ENCODE measurements around the gene TRIM46. TPM values are rescaled to one million over a fixed set of nuclear protein-coding genes. Genes with fewer than 3 reads are reported as not detected.
"Not testable (repeated sequence)": the region's sequence is repeated elsewhere in the genome, so short reads cannot be mapped to it uniquely, and the experiment has no call there.

TRIM46 gene
- total and polyA plus RNA-seq, 2 of the 13 experiments (the other 11 are each of a cell fraction or from before 2014, with no cell fraction given): 0.04 to 0.09 TPM

DNA sequence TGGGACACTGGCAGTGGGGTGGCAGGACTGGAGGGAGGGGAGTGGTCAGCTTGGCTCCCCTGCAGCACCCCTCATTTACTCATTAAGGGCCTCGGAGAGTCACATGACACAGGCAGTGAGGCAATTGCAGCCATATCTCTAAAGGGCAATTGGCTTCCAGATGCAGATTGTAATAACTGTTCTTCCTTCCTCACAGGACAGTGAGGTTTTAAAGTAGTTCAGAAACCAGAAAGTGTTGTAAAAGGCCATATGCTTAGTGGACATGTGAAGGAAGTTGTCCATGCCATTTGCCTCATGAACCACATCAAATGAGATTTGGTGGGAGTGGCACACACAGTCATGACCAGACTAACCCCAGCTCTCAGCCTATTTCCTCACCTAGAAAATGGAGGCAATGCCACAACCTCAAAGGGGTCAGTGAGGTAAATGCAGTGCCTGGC lies 46.0 kb downstream of the TRIM46 start:
- no peak overlapping the region for H3K9ac ChIP-seq (ENCODE audit: insufficient read depth, low read depth, low read length)
- FAIRE-seq (no peak), ATAC-seq (no peak), DNase-seq (ENCODE audit: low spot score) (no peak)
- ChIA-PET CTCF (ENCODE audit: low intra/inter-chr PET ratio, low total read pairs) (no interaction called here), POLR2A (no interaction called here)
- H3K4me3 ChIP-seq (replicated peaks in 1 of 3; ENCODE audit: insufficient read depth in 1 of 3, low read depth in 2 of 3, low read length in 3 of 3): no peak overlapping the region
- in situ Hi-C loops (cut with HindIII; ENCODE audit: extremely low pct_ligation_motif_present, low pct_unique_long_range_greater_than_20kb) (no loop called here), intact Hi-C loops (cut with micrococcal nuclease; ENCODE audit: unreplicated experiment) (no loop called here)
- no peak overlapping the region for H3K4me2 ChIP-seq (ENCODE audit: low read depth, low read length)
- BruUV-seq (replicated peaks): no TSS peak
- H3K27me3 ChIP-seq (ENCODE audit: control insufficient read depth in 1 of 2, insufficient read depth in 2 of 2, low read length in 2 of 2): no peaks in the 10 kb centered on the region
- no CpG with 5 or more reads among the region's 1 CpG for WGBS (ENCODE audit: low lambda C conversion rate)
- no peaks in the 10 kb centered on the region for H3K9me3 ChIP-seq (ENCODE audit: low read length)
- H3K79me2 ChIP-seq (ENCODE audit: insufficient read depth, low read length): no peaks in the 10 kb centered on the region
- H3K36me3 ChIP-seq (replicated peaks in 1 of 2; ENCODE audit: control insufficient read depth in 1 of 2, insufficient read depth in 2 of 2, low read length in 2 of 2): no peaks in the 10 kb centered on the region
- no peaks in the 10 kb centered on the region for H4K20me1 ChIP-seq (ENCODE audit: insufficient read depth, low read length)
- H3K4me1 ChIP-seq (ENCODE audit: insufficient read depth, low read length): peaks cover 7% of the 10 kb centered on the region; the same call in 1 of the 2 replicates
- H2AFZ ChIP-seq (ENCODE audit: low read length): no peak overlapping the region
- TF ChIP-seq YY1 (IDR thresholded peaks at IDR 0.05; ENCODE audit: insufficient read depth, insufficient replicate concordance, low read depth, low read length) (peak; percentile 79), ZNF263 (CRISPR knock-in tag; IDR thresholded peaks at IDR 0.05) (no peak), EP300 (IDR thresholded peaks at IDR 0.05; ENCODE audit: low read depth in 2 of 2, low read length in 2 of 2) (no peak), EP300 (CRISPR knock-in tag; IDR thresholded peaks at IDR 0.05; ENCODE audit: borderline replicate concordance) (no peak)
- no peak overlapping the region for H3K27ac ChIP-seq (ENCODE audit: extremely low read length, insufficient read depth, low read length)

DNA sequence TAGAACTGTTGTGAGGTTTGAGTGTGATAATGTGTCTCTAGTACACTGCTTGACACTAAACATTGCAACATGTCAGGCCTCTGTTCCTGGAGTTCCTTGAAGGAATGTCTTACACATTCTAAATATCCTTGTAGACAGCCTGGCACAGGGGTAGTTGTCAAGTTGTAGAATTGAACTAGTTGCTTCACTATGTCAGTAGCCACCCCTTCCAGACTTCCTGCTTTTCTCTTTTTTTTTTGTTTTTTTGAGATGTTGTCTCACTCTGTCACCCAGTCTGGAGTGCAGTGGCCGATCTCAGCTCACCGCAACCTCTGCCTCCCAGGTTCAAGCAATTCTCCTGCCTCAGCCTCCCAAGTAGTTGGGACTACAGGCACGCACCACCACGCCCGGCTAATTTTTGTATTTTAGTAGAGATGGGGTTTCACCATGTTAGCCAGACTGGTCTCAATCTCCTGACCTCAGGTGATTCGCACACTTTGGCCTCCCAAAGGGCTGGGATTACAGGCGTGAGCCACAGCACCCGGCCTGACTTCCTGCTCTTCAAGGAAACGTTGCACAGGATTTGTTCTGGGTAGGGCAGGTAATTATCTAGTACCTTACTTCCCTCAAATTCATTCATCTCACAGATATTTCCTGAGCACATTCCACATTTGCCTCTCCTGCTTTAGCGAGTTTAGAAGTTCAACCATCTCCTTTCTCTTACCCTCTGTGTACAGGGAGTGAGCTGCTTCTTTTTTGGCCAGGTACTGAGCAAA lies 46.7 kb downstream of the TRIM46 start:
- H3K4me3 ChIP-seq (replicated peaks in 1 of 3; ENCODE audit: insufficient read depth in 1 of 3, low read depth in 2 of 3, low read length in 3 of 3); H2AFZ ChIP-seq (ENCODE audit: low read length); H3K27me3 ChIP-seq (ENCODE audit: control insufficient read depth in 1 of 2, insufficient read depth in 2 of 2, low read length in 2 of 2); POLR2A ChIA-PET; H3K9me3 ChIP-seq (ENCODE audit: low read length); H3K9ac ChIP-seq (ENCODE audit: insufficient read depth, low read depth, low read length); intact Hi-C loops (cut with micrococcal nuclease; ENCODE audit: unreplicated experiment); ATAC-seq; H3K79me2 ChIP-seq (ENCODE audit: insufficient read depth, low read length); H3K4me2 ChIP-seq (ENCODE audit: low read depth, low read length); H3K36me3 ChIP-seq (replicated peaks in 1 of 2; ENCODE audit: control insufficient read depth in 1 of 2, insufficient read depth in 2 of 2, low read length in 2 of 2); in situ Hi-C loops (cut with HindIII; ENCODE audit: extremely low pct_ligation_motif_present, low pct_unique_long_range_greater_than_20kb); H3K4me1 ChIP-seq (ENCODE audit: insufficient read depth, low read length); H4K20me1 ChIP-seq (ENCODE audit: insufficient read depth, low read length); FAIRE-seq; DNase-seq (ENCODE audit: low spot score); H3K27ac ChIP-seq (ENCODE audit: extremely low read length, insufficient read depth, low read length); CTCF ChIA-PET (ENCODE audit: low intra/inter-chr PET ratio, low total read pairs); BruUV-seq (replicated peaks): not testable (repeated sequence)
- WGBS (ENCODE audit: low lambda C conversion rate): 90% methylated on average over 10 of the region's 10 CpGs
